A549 (cell line): Measurements from ENCODE around the gene KSR1. TPM values are rescaled to one million over a fixed set of nuclear protein-coding genes. Genes with fewer than 3 reads are reported as not detected.

Experiments
- ATAC-seq, 2 experiments: fragments of 200-7000 bp in 1 of 2; fragments of >200 bp in 1 of 2; cut with Nextera tagmentation in 1 of 2; cut with Tn5 transposase in 1 of 2; 3 replicates each; pipeline versions ENCODE4 v1.8.0 to v1.9.1; 2018 to 2020; ENCODE audit warnings: mild to moderate bottlenecking in 1 of 2, moderate library complexity in 1 of 2
- CTCF ChIA-PET: fragments of 300-600 bp; sonication (Branson Sonifier 250); formaldehyde crosslinking; extraction: SDS; loops from one replicate; lab custom pipeline; 2021; ENCODE audit warnings: antibody characterized with exemption, inconsistent platforms; lab: Yijun Ruan, JAX
- POLR2A ChIA-PET: fragments of 350-600 bp; formaldehyde crosslinking; extraction: SDS; loops from one replicate; lab custom pipeline; 2021; ENCODE audit warnings: antibody characterized with exemption, inconsistent platforms; lab: Yijun Ruan, JAX
- DNase-seq, 2 experiments: peaks; one replicate each; pipeline versions ENCODE4 v3.0.0 to v3.0.0-alpha.2; 2011 to 2016; ENCODE audit warnings: low read depth in 1 of 2, low spot score in 1 of 2
- FAIRE-seq: peaks from 2 replicates; lab custom pipeline; 2011; peaks lifted over from hg19 to GRCh38; lab: Jason Lieb, UNC
- H3K27ac ChIP-seq, 2 experiments: fragments of >200 bp; sonication (Bioruptor Twin); formaldehyde crosslinking; 3 replicates each; pipeline ENCODE4 v1.5.1; 2016 to 2017
- H3K4me1 ChIP-seq: fragments of >200 bp; sonication (Bioruptor Twin); formaldehyde crosslinking; 3 replicates; pipeline ENCODE4 v1.6.1; 2016
- H3K4me2 ChIP-seq: fragments of >200 bp; sonication (Bioruptor Twin); formaldehyde crosslinking; 3 replicates; pipeline ENCODE4 v1.6.1; 2016
- H3K4me3 ChIP-seq: fragments of >200 bp; sonication (Bioruptor Twin); formaldehyde crosslinking; 3 replicates; pipeline ENCODE4 v1.5.1; 2016
- H3K9me3 ChIP-seq: fragments of >200 bp; sonication (Bioruptor Twin); formaldehyde crosslinking; 3 replicates; pipeline ENCODE4 v1.6.1; 2016
- CBX8 ChIP-seq: fragments of 200-600 bp; sonication (generic); IDR thresholded peaks from 2 replicates; pipeline ENCODE4 v1.6.1; 2016
- CEBPB ChIP-seq, 2 experiments: fragments of >200 bp in 1 of 2; sonication (Bioruptor Twin) in 1 of 2; formaldehyde crosslinking in 1 of 2; IDR thresholded peaks; 2 replicates each; pipeline ENCODE4 v1.6.1; 2012 to 2016
- EHF ChIP-seq: fragments of 250-450 bp; sonication (Bioruptor Pico); IDR thresholded peaks from 2 replicates; pipeline ENCODE4 v1.5.0; 2020; ENCODE audit warnings: mild to moderate bottlenecking
- EHMT2 ChIP-seq: fragments of 200-600 bp; sonication (generic); IDR thresholded peaks from 2 replicates; pipeline ENCODE4 v1.6.1; 2016; ENCODE audit warnings: antibody characterized with exemption, low read depth, mild to moderate bottlenecking, moderate library complexity
- ESRRA ChIP-seq: fragments of 150-350 bp; IDR thresholded peaks from 2 replicates; pipeline ENCODE4 v1.6.1; 2014; ENCODE audit warnings: mild to moderate bottlenecking, low read length, borderline replicate concordance
- HEYL ChIP-seq: fragments of 250-450 bp; sonication (Bioruptor Pico); IDR thresholded peaks from 2 replicates; pipeline ENCODE4 v1.8.0; 2021; ENCODE audit warnings: mild to moderate bottlenecking, moderate library complexity
- HOXB13 ChIP-seq: fragments of 250-450 bp; sonication (Bioruptor Pico); IDR thresholded peaks from 2 replicates; pipeline ENCODE4 v1.5.0; 2020; ENCODE audit warnings: low read depth, mild to moderate bottlenecking, moderate library complexity
- HOXB5 ChIP-seq: fragments of 250-450 bp; sonication (Bioruptor Pico); IDR thresholded peaks from 2 replicates; pipeline ENCODE4 v1.5.0; 2020; ENCODE audit warnings: mild to moderate bottlenecking, moderate library complexity
- JUN ChIP-seq, 2 experiments: fragments of >200 bp; sonication (Bioruptor Twin); formaldehyde crosslinking; IDR thresholded peaks; 2 replicates in 1 of 2; 3 replicates in 1 of 2; pipeline ENCODE4 v1.6.1; 2016 to 2017
- JUNB ChIP-seq: fragments of >200 bp; sonication (Bioruptor Twin); formaldehyde crosslinking; IDR thresholded peaks from 2 replicates; pipeline ENCODE4 v1.6.1; 2016
- KDM5A ChIP-seq: fragments of 200-600 bp; sonication (generic); IDR thresholded peaks from 2 replicates; pipeline ENCODE4 v1.6.1; 2016; ENCODE audit warnings: antibody characterized with exemption, mild to moderate bottlenecking
- MYC ChIP-seq: IDR thresholded peaks from 2 replicates; pipeline ENCODE4 v1.6.1; 2012; ENCODE audit warnings: mild to moderate bottlenecking, inconsistent platforms, low read length, improper control_type of control experiment, borderline replicate concordance
- PBX3 ChIP-seq: IDR thresholded peaks from 2 replicates; pipeline ENCODE4 v1.6.1; 2012
- PHF8 ChIP-seq: fragments of 200-600 bp; sonication (generic); IDR thresholded peaks from 2 replicates; pipeline ENCODE4 v1.6.1; 2016; ENCODE audit warnings: low read depth, mild to moderate bottlenecking, antibody characterized with exemption, moderate library complexity, borderline replicate concordance
- RAD21 ChIP-seq, 2 experiments: fragments of >200 bp in 1 of 2; sonication (Bioruptor Twin) in 1 of 2; formaldehyde crosslinking in 1 of 2; IDR thresholded peaks in 1 of 2; conservative IDR thresholded peaks in 1 of 2; 2 replicates in 1 of 2; 3 replicates in 1 of 2; pipeline ENCODE4 v1.6.1; 2012 to 2018; ENCODE audit warnings: inconsistent platforms in 1 of 2
- REST ChIP-seq: fragments of 200-600 bp; sonication (generic); IDR thresholded peaks from 2 replicates; pipeline ENCODE4 v1.6.1; 2016; ENCODE audit warnings: antibody characterized with exemption, mild to moderate bottlenecking, moderate library complexity
- TFCP2L1 ChIP-seq: fragments of 250-450 bp; sonication (Bioruptor Pico); IDR thresholded peaks from 2 replicates; pipeline ENCODE4 v1.5.0; 2021; ENCODE audit warnings: mild to moderate bottlenecking
- ZC3H11A ChIP-seq: fragments of 450-650 bp; IDR thresholded peaks from 2 replicates; pipeline ENCODE4 v1.6.1; 2014; ENCODE audit warnings: antibody characterized with exemption, mild to moderate bottlenecking
- whole genome bisulfite sequencing: methylation state at CpG from one replicate; pipeline ENCODE4 v1.1.6; 2017; ENCODE audit errors: missing lambda C conversion rate; 5-methylcytosine and 5-hydroxymethylcytosine counted together
- polyA plus RNA-seq, 4 experiments: library from polyadenylated mRNA; depleted of rRNA in 3 of 4; stranded (reverse); fragments of >200 nt; fragmentation: RNase III in 1 of 4; extraction: RNeasy Plus Mini Kit Qiagen cat#74134 plus additional on column Dnase treatment in 1 of 4; gene quantifications; 2 replicates in 3 of 4; 3 replicates in 1 of 4; pipeline ENCODE4 v1.2.3, GENCODE V29; 2011 to 2017
- TF ChIP-seq, protein P1 (sequence below): fragments of 150-350 bp; IDR thresholded peaks from 2 replicates; pipeline ENCODE4 v1.6.1; 2014; ENCODE audit warnings: low read depth, mild to moderate bottlenecking, low read length
- TF ChIP-seq, protein P2 (sequence below): fragments of 250-450 bp; sonication (Bioruptor Pico); IDR thresholded peaks from 2 replicates; pipeline ENCODE4 v1.5.0; 2020; ENCODE audit warnings: low read depth, mild to moderate bottlenecking, moderate library complexity

KSR1 gene
- polyA plus RNA-seq, 2 of the 4 experiments (the other 2 are of a cell fraction) = 13.3 to 14.6 TPM

DNA sequence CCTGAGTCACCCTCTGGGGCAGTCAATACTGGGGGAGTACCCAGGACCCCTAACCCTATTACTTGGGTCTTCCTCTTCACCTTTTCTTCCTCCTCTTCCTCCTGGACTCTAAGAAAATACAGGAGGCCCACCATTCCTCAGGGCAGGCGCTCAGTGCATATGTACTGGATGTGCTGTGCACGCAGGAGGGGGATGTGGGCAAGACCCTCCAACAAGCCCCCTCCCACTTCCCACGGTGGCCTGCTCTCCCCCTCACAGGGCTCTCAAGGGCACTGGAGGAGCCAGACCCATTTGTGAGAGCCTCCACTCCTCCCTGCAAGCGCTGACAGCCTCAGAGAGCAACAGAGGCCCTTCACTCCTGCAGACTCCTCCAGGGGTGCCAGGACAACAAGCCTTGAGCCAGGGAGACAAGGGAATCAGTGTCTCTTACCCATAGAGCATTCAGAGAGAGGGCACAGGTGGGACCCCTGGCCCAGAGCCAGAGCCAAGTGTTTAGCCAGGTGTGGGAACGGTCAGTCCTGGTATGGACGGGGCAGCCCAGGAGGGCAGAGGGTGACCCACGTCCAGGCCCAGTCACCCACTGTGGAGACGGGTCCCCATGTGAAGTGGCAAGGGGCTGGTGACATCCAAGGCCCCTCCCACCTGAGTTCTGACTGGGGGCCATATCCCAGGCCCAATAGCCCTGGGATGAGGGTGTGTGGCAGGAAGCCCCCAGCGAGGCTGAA is 27.3 kb upstream of the KSR1 start:
- no peak for DNase-seq
- CTCF ChIA-PET = interaction anchor here (2.9 kb wide), 1 partner anchor 39 kb away, joined by 6 read pairs; no protein-coding TSS in a partner anchor
- TF ChIP-seq CEBPB (IDR thresholded peaks at IDR 0.05) (no peak), RAD21 (conservative IDR thresholded peaks at IDR 0.05 in 1 of 2, IDR thresholded peaks at IDR 0.05 in 1 of 2) (no peak)
- WGBS = 67% methylated on average over 7 of the region's 9 CpGs
- no peak for FAIRE-seq
- no peaks in the 10 kb centered on the region for H3K4me1 ChIP-seq
- H3K27ac ChIP-seq = no peak overlapping the region
- H3K4me2 ChIP-seq = no peak overlapping the region
- ATAC-seq = no peak
- no peaks in the 10 kb centered on the region; the same call in 2 of the 3 replicates for H3K9me3 ChIP-seq
- POLR2A ChIA-PET = no interaction called here
- no peak overlapping the region for H3K4me3 ChIP-seq

DNA sequence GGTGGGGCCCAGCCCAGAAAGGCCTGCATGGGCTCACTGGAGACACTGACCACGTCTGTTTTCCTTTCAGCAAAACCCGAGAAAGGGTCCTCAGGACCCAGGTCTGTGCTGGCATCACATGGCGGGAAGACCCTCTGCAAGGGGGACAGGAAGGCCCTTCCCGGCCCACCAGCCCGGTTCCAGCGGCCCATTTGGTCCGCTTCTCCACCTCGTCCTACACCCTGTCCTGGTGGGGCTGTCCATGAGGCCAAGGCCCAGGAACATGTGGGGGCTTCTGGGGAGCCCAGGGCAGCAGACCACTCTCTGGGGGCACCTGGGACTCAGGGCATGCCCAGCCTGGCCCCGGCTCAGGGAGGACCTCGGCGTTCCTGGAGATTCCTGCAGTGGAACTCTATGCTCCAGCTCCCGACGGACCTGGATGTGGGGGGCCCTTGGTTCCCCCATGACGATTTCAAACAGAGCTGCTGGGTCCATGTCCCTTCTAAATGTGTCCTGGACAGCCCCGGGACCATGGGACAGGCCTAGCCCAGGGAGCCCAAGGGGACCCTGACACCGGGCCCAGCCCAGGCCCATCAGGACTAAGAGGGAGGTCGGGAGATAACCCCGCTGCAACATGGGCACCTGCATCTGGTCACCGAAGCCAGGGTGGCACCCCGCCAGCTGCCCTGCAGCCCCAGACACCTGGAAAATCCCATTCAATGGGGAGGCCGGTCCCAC is 26.4 kb upstream of the KSR1 start:
- H3K4me2 ChIP-seq = no peak overlapping the region
- TF ChIP-seq ZC3H11A = no peak
- TF ChIP-seq HOXB5 (CRISPR knock-in tag) = no peak
- no peak for TF ChIP-seq HOXB13 (CRISPR knock-in tag)
- TF ChIP-seq, protein P1, sequence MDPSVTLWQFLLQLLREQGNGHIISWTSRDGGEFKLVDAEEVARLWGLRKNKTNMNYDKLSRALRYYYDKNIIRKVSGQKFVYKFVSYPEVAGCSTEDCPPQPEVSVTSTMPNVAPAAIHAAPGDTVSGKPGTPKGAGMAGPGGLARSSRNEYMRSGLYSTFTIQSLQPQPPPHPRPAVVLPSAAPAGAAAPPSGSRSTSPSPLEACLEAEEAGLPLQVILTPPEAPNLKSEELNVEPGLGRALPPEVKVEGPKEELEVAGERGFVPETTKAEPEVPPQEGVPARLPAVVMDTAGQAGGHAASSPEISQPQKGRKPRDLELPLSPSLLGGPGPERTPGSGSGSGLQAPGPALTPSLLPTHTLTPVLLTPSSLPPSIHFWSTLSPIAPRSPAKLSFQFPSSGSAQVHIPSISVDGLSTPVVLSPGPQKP = no peak
- no peak for TF ChIP-seq EHF
- TF ChIP-seq PBX3 = no peak
- no peak for TF ChIP-seq CBX8
- WGBS = 77% methylated on average over 18 of the region's 21 CpGs
- ATAC-seq (no peak), DNase-seq (no peak), FAIRE-seq (no peak)
- H3K4me1 ChIP-seq = no peaks in the 10 kb centered on the region
- ChIA-PET CTCF (interaction anchor here (0.7 to 4.7 kb wide), 24 partner anchors 9 to 1449 kb away, joined by 3 to 36 read pairs (median 10); partner anchors contain the start of gene KSR1), POLR2A (no interaction called here)
- no peaks in the 10 kb centered on the region; the same call in 2 of the 3 replicates for H3K9me3 ChIP-seq
- H3K4me3 ChIP-seq = no peak overlapping the region
- 0 out of 6 replicates have a peak overlapping the region, but pooled peaks of 1 of the 2 experiments have one; percentile 36 for H3K27ac ChIP-seq

- 60% methylated on average over 6 of the region's 7 CpGs for WGBS
- ATAC-seq (peak; percentile 35 to 36; a peak in 3 of 6 replicates), DNase-seq (no peak), FAIRE-seq (no peak)
- no peak overlapping the region for H3K4me3 ChIP-seq
- no peaks in the 10 kb centered on the region for H3K4me1 ChIP-seq
- CTCF ChIA-PET = interaction anchor here (0.6 to 4.7 kb wide), 33 partner anchors 10 to 1449 kb away, joined by 3 to 36 read pairs (median 6); partner anchors contain the start of gene KSR1
- TF ChIP-seq, protein P2, sequence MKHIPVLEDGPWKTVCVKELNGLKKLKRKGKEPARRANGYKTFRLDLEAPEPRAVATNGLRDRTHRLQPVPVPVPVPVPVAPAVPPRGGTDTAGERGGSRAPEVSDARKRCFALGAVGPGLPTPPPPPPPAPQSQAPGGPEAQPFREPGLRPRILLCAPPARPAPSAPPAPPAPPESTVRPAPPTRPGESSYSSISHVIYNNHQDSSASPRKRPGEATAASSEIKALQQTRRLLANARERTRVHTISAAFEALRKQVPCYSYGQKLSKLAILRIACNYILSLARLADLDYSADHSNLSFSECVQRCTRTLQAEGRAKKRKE (CRISPR knock-in tag) = no peak
- TF ChIP-seq MYC = no peak
- no peak for TF ChIP-seq JUN (IDR thresholded peaks at IDR 0.05)
- no peak for TF ChIP-seq HEYL
- TF ChIP-seq CEBPB (IDR thresholded peaks at IDR 0.05) = no peak
- no peak for TF ChIP-seq HOXB5 (CRISPR knock-in tag)
- no peak for TF ChIP-seq REST
- TF ChIP-seq PHF8 = no peak
- no peak for TF ChIP-seq KDM5A
- TF ChIP-seq EHMT2 = no peak
- TF ChIP-seq JUNB = no peak
- no peak for TF ChIP-seq ESRRA
- no peak for TF ChIP-seq RAD21 (conservative IDR thresholded peaks at IDR 0.05 in 1 of 2, IDR thresholded peaks at IDR 0.05 in 1 of 2)
- no peak for TF ChIP-seq TFCP2L1 (CRISPR knock-in tag)
- H3K4me2 ChIP-seq = no peak overlapping the region
- 0 out of 6 replicates have a peak overlapping the region, but pooled peaks of 1 of the 2 experiments have one; percentile 36 for H3K27ac ChIP-seq
- POLR2A ChIA-PET = no interaction called here
- no peaks in the 10 kb centered on the region; the same call in 2 of the 3 replicates for H3K9me3 ChIP-seq
Observed at GRCh38 chr17:27430383-27430840, 25.8 kb upstream of the KSR1 start.
